Endothelial cell of umbilical vein (primary cell): Measurements from ENCODE around the gene VSTM4. TPM values are rescaled to one million over a fixed set of nuclear protein-coding genes. Genes with fewer than 3 reads are reported as not detected.

ENCODE experiments used
- BruUV-seq: library from RNA; stranded (reverse); fragments of 400-500 nt; replicated peaks from 2 replicates; lab custom pipeline; 2021; lab: Mats Ljungman, UMichigan
- CTCF ChIA-PET: fragments of 300-600, 350-600 bp; sonication (Branson Sonifier 250); formaldehyde crosslinking; loops from one replicate; lab custom pipeline; 2021; ENCODE audit warnings: antibody characterized with exemption, inconsistent platforms; lab: Charles Lee
- POLR2A ChIA-PET: fragments of 300-600, 350-600 bp; sonication (Branson Sonifier 250); formaldehyde crosslinking; loops from one replicate; lab custom pipeline; 2021; ENCODE audit warnings: antibody characterized with exemption, inconsistent platforms; lab: Charles Lee
- DNase-seq: peaks from one replicate; pipeline ENCODE4 v3.0.0-alpha.2; 2011; ENCODE audit warnings: low read depth, low spot score
- FAIRE-seq: peaks from 2 replicates; lab custom pipeline; 2011; peaks lifted over from hg19 to GRCh38; lab: Jason Lieb, UNC
- H2AFZ ChIP-seq: 2 replicates; pipeline ENCODE4 v1.6.0; 2012; ENCODE audit warnings: low read depth, low read length, control low read depth, inconsistent platforms
- H3K27ac ChIP-seq: 2 replicates; pipeline ENCODE4 v1.5.1; 2011; ENCODE audit warnings: low read depth, mild to moderate bottlenecking, control low read depth, low read length, moderate library complexity; ENCODE audit not compliant: insufficient read depth
- H3K27me3 ChIP-seq, 2 experiments: 2 replicates each; pipeline versions ENCODE4 v1.6.0 to v1.6.1; 2011; ENCODE audit warnings: low read length in 2 of 2, mixed read lengths in 1 of 2; ENCODE audit not compliant: control insufficient read depth in 2 of 2, insufficient read depth in 2 of 2
- H3K36me3 ChIP-seq, 2 experiments: 2 replicates in 1 of 2; 3 replicates in 1 of 2; pipeline ENCODE4 v1.5.1; 2011; ENCODE audit warnings: low read length in 2 of 2, mild to moderate bottlenecking in 1 of 2, moderate library complexity in 1 of 2; ENCODE audit not compliant: control insufficient read depth in 2 of 2, insufficient read depth in 2 of 2; ENCODE audit errors: extremely low read depth in 1 of 2
- H3K4me1 ChIP-seq: 3 replicates; pipeline ENCODE4 v1.5.1; 2011; ENCODE audit warnings: mild to moderate bottlenecking, low read length; ENCODE audit not compliant: control insufficient read depth, insufficient read depth; ENCODE audit errors: extremely low read depth
- H3K4me2 ChIP-seq: 2 replicates; pipeline ENCODE4 v1.6.1; 2011; ENCODE audit warnings: low read length, control low read depth, mixed read lengths; ENCODE audit not compliant: insufficient read depth
- H3K4me3 ChIP-seq, 3 experiments: fragments of 200-600 bp in 1 of 3; sonication (generic), shearing (Covaris generic) in 1 of 3; replicated peaks in 1 of 3; 2 replicates each; pipeline ENCODE4 v1.5.1; 2011 to 2016; ENCODE audit warnings: control low read depth in 3 of 3, low read length in 3 of 3, mild to moderate bottlenecking in 2 of 3, inconsistent platforms in 1 of 3, low read depth in 1 of 3, moderate library complexity in 1 of 3; ENCODE audit not compliant: insufficient read depth in 1 of 3
- H3K79me2 ChIP-seq: 2 replicates; pipeline ENCODE4 v1.6.0; 2012; ENCODE audit warnings: low read length, inconsistent platforms; ENCODE audit not compliant: control insufficient read depth, insufficient read depth
- H3K9ac ChIP-seq: replicated peaks from 2 replicates; pipeline ENCODE3; 2011; ENCODE audit warnings: low read length, control low read depth; ENCODE audit not compliant: insufficient read depth; ENCODE audit errors: extremely low read depth
- H3K9me1 ChIP-seq: replicated peaks from 3 replicates; pipeline ENCODE4 v1.6.0; 2011; ENCODE audit warnings: mild to moderate bottlenecking, low read length; ENCODE audit not compliant: control insufficient read depth, insufficient read depth; ENCODE audit errors: extremely low read depth
- H3K9me3 ChIP-seq: replicated peaks from 2 replicates; pipeline ENCODE4 v1.5.1; 2012; ENCODE audit warnings: low read length, inconsistent platforms; ENCODE audit not compliant: control insufficient read depth, insufficient read depth
- H4K20me1 ChIP-seq: replicated peaks from 2 replicates; pipeline ENCODE3; 2011; ENCODE audit warnings: mild to moderate bottlenecking, low read length; ENCODE audit not compliant: control insufficient read depth, insufficient read depth; ENCODE audit errors: extremely low read depth
- CTCF ChIP-seq, 2 donors: IDR thresholded peaks; 1 replicate in 1 of 2; 2 replicates in 1 of 2; pipeline ENCODE4 v1.5.1; 2011; ENCODE audit warnings: low read length in 2 of 2, mild to moderate bottlenecking in 2 of 2, moderate library complexity in 2 of 2, control low read depth in 1 of 2, inconsistent platforms in 1 of 2, low read depth in 1 of 2; ENCODE audit not compliant: insufficient read depth in 1 of 2; ENCODE audit errors: extremely low read depth in 1 of 2
- EZH2 ChIP-seq: IDR thresholded peaks from 2 replicates; pipeline ENCODE4 v1.6.1; 2012; ENCODE audit warnings: borderline replicate concordance, low read depth, mild to moderate bottlenecking, moderate library complexity, low read length, inconsistent platforms; ENCODE audit not compliant: severe bottlenecking
- FOS ChIP-seq: IDR thresholded peaks from 2 replicates; pipeline ENCODE4 v1.6.1; 2011; ENCODE audit warnings: mild to moderate bottlenecking, low read length, moderate library complexity, borderline replicate concordance; ENCODE audit not compliant: insufficient read depth
- GATA2 ChIP-seq: IDR thresholded peaks from 2 replicates; pipeline ENCODE4 v1.7.0; 2011; ENCODE audit warnings: low read depth, mild to moderate bottlenecking, moderate library complexity, mixed read lengths, low read length; ENCODE audit not compliant: insufficient read length, insufficient read depth
- JUN ChIP-seq: IDR thresholded peaks from 2 replicates; pipeline ENCODE4 v1.6.1; 2011; ENCODE audit warnings: borderline replicate concordance, low read depth; ENCODE audit not compliant: insufficient read length, insufficient read depth
- MAX ChIP-seq: IDR thresholded peaks from 2 replicates; pipeline ENCODE4 v1.6.1; 2011; ENCODE audit not compliant: insufficient read depth, insufficient read length
- MYC ChIP-seq: IDR thresholded peaks from one replicate; pipeline ENCODE4 v1.6.1; 2011; ENCODE audit warnings: mild to moderate bottlenecking, low read depth, low read length
- POLR2A ChIP-seq: IDR thresholded peaks from 2 replicates; pipeline ENCODE4 v1.6.1; 2012; ENCODE audit warnings: low read depth, mild to moderate bottlenecking, control low read depth, low read length
- POLR2AphosphoS5 ChIP-seq: IDR thresholded peaks from 2 replicates; pipeline ENCODE4 v1.6.1; 2012; ENCODE audit warnings: low read depth, mild to moderate bottlenecking, control low read depth, low read length, moderate library complexity; ENCODE audit not compliant: insufficient read depth
- dilution Hi-C: fragments of 300-500 bp; cut with MboI; formaldehyde crosslinking; loops from one replicate; pipeline ENCODE4 v1.15.0; 2019; ENCODE audit warnings: low sequenced_read_pairs; ENCODE audit not compliant: extremely low pct_ligation_motif_present
- intact Hi-C: fragments of 100-400 bp; cut with micrococcal nuclease; formaldehyde crosslinking; loops from one replicate; pipeline ENCODE4 v1.10.0; 2022
- polyA plus RNA-seq, 4 experiments: library from polyadenylated mRNA; depleted of rRNA in 3 of 4; stranded (reverse) in 3 of 4; unstranded in 1 of 4; fragments of >200 nt; gene quantifications; 2 replicates each; pipeline versions ENCODE4 v1.2.1 to v1.2.3, GENCODE V29; 2011 to 2012; ENCODE audit warnings: missing spikeins in 1 of 4
- total RNA-seq: library from RNA; stranded (reverse); gene quantifications from 2 replicates; pipeline ENCODE4 v1.2.3, GENCODE V29; 2021

The VSTM4 gene
- total and polyA plus RNA-seq, 2 donors (not counting 3 experiments of a cell fraction or from before 2014, with no cell fraction given), result 0.07 TPM

- POLR2A ChIA-PET, result no interaction called here
- CTCF ChIA-PET, result no interaction called here
- Histone ChIP-seq H3K79me2 (no peaks in the 10 kb centered on the region), H3K27ac (no peak overlapping the region), H3K36me3 (no peaks in the 10 kb centered on the region), H4K20me1 (no peaks in the 10 kb centered on the region), H2AFZ (no peak overlapping the region), H3K9me3 (no peaks in the 10 kb centered on the region), H3K4me3 (no peak overlapping the region), H3K27me3 (no peaks in the 10 kb centered on the region), H3K4me2 (no peak overlapping the region), H3K9me1 (no peaks in the 10 kb centered on the region), H3K4me1 (no peaks in the 10 kb centered on the region), H3K9ac (no peak overlapping the region)
- intact Hi-C loops, result no loop called here
- dilution Hi-C loops, result no loop called here
- FAIRE-seq (no peak), DNase-seq (no peak)
- BruUV-seq, result no TSS peak
- TF ChIP-seq POLR2AphosphoS5 (no peak), JUN (no peak), POLR2A (no peak), CTCF (IDR thresholded peaks at IDR 0.05; ENCODE audit: extremely low read depth in 1 of 2, insufficient read depth in 1 of 2, low read depth in 1 of 2, low read length in 2 of 2) (no peak), MAX (no peak), GATA2 (no peak), MYC (no peak), EZH2 (no peak), FOS (no peak)
These were observed 78.7 kb downstream of the VSTM4 start for GRCh38 chr10:49036638-49037037.
